Fibroblast of mammary gland (primary cell): Measurements from ENCODE around the gene POFUT2.

Experiments
- DNase-seq: peaks from one replicate; pipeline ENCODE4 v3.0.0-alpha.2; 2010; ENCODE audit warnings: low read depth
- H3K4me3 ChIP-seq: 2 replicates; pipeline ENCODE4 v1.5.1; 2011; ENCODE audit warnings: low read depth, mild to moderate bottlenecking, low read length, moderate library complexity; ENCODE audit not compliant: control insufficient read depth
- CTCF ChIP-seq: conservative IDR thresholded peaks from 2 replicates; pipeline ENCODE4 v1.5.1; 2011; ENCODE audit warnings: low read depth, low read length, inconsistent platforms; ENCODE audit not compliant: control insufficient read depth, insufficient read depth

Gene POFUT2

DNA sequence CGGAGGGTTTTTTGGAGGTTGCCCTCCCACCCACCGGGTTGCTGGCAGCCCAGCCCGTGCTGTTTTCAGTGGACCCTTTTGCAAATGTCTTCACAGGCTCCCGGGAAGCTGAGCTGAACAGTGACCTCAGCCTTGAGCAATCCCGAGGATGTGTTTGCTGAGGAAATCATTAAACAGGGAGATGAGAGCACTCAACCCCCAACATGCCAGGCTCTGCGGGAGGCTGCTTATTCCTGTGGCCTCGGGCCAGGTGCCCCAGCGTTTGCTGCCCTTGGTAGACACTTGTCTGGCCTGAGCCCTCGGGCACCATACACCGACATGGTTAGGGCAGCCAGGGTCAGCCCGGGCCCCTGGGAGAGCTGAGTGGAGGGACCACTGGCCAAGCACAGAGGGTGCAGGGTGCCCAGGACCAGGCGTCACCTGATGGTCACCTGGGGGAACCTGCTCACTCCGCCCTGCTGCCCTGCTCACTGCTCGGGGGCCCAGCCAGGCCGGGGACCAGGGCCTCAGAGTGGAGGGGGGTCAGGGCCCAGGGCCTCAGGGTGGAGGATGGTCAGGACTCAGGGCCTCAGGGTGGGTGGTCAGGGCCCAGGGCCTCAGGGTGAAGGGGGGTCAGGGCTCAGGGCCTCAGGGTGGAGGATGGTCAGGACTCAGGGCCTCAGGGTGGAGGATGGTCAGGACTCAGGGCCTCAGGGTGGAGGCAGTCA, 42.5 kb upstream of the POFUT2 start:
- TF ChIP-seq CTCF = no peak
- no peak overlapping the region for H3K4me3 ChIP-seq
- peak; percentile 80 for DNase-seq

- TF ChIP-seq CTCF = no peak
- H3K4me3 ChIP-seq = no peak overlapping the region
- no peak for DNase-seq
Observed at GRCh38 chr21:45329261-45330074, 41.8 kb upstream of the POFUT2 start.

- no peak for TF ChIP-seq CTCF
- H3K4me3 ChIP-seq = no peak overlapping the region
- no peak for DNase-seq
Observed at GRCh38 chr21:45328198-45329091, 40.8 kb upstream of the POFUT2 start.

GRCh38 chr21:45327441-45328197, 39.9 kb upstream of the POFUT2 start:
- no peak for TF ChIP-seq CTCF
- H3K4me3 ChIP-seq = no peak overlapping the region
- no peak for DNase-seq

DNA sequence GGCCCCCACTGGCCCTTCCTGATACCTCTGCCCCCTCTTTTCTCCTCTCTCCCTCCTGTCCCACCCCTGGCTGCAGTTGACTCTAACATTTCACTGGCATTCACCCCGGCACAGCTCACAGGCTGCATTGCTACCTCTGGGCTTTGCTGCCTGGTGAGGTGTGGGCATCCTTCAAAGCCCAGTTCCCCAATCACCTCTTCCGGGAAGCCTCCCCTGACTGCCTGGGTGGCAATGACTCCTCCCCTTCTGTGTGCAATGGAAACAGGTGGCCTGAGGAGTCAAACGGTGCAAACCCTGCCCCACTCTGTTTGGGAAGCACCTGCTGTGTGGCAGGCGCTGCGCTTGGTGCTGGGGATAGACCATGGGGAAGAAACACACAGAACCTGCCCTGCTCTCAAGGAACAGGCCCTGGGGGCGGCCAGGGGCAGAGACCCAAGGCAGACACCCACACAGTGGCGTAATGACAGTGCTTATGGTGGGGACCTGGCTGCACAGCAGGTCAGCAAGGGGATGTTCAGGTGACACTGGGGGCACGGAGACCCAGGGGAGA, 39.3 kb upstream of the POFUT2 start:
- no peak for DNase-seq
- no peak overlapping the region for H3K4me3 ChIP-seq
- no peak for TF ChIP-seq CTCF
